Testis (tissue), 2 donors: Measurements from ENCODE around the gene TNS3.

Experiments
- POLR2A ChIP-seq: fragments of 450-650 bp; IDR thresholded peaks from one replicate; pipeline ENCODE4 v1.6.1; 2017; ENCODE audit warnings: antibody characterized with exemption, mild to moderate bottlenecking, moderate library complexity
- TF ChIP-seq, protein P1 (sequence below), 3 experiments: fragments of 450-650 bp in 2 of 3; fragments of 200-600 bp in 1 of 3; sonication (generic) in 1 of 3; IDR thresholded peaks; one replicate each; pipeline ENCODE4 v1.5.1; 2016 to 2019; ENCODE audit warnings: antibody characterized with exemption in 3 of 3, mild to moderate bottlenecking in 2 of 3, moderate library complexity in 1 of 3

DNA sequence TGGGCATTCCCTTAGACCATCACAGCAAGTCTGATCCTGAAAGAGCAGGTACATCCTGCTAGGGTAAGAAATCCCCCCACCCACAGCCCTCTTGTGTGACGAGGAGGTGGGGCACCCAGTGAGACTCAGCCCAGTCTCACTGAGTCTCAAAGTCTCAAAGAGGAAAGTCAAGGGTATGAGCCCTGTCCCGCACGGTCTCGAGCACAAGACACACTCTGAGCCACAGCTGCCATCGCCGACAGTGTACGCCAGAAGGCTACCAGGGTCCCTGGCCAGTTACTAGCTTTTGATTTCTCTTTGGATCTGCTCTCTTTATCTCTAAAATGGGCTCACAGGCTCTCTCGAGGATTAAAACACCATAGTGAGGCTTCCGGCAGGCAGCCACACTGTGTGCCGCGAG, 190.2 kb downstream of the TNS3 start:
- TF ChIP-seq POLR2A = no peak
- TF ChIP-seq, protein P1, sequence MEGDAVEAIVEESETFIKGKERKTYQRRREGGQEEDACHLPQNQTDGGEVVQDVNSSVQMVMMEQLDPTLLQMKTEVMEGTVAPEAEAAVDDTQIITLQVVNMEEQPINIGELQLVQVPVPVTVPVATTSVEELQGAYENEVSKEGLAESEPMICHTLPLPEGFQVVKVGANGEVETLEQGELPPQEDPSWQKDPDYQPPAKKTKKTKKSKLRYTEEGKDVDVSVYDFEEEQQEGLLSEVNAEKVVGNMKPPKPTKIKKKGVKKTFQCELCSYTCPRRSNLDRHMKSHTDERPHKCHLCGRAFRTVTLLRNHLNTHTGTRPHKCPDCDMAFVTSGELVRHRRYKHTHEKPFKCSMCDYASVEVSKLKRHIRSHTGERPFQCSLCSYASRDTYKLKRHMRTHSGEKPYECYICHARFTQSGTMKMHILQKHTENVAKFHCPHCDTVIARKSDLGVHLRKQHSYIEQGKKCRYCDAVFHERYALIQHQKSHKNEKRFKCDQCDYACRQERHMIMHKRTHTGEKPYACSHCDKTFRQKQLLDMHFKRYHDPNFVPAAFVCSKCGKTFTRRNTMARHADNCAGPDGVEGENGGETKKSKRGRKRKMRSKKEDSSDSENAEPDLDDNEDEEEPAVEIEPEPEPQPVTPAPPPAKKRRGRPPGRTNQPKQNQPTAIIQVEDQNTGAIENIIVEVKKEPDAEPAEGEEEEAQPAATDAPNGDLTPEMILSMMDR (IDR thresholded peaks at IDR 0.05) = no peak
